NOMO-1 (cell line): ENCODE results near the gene ETV5.

Experiments
- DNase-seq, 2 experiments: peaks; one replicate each; lab custom pipeline; 2025; ENCODE audit not compliant: unreplicated experiment in 2 of 2; lab: John Stamatoyannopoulos, UW

Gene ETV5

GRCh38 chr3:186124592-186124991 lies 15.7 kb upstream of the ETV5 start:
- DNase-seq, result no peak

GRCh38 chr3:186123012-186123411 lies 14.1 kb upstream of the ETV5 start:
- no peak for DNase-seq

- no peak for DNase-seq
These were observed 13.1 kb upstream of the ETV5 start for GRCh38 chr3:186121968-186122367.

- DNase-seq, result no peak
These were observed 12.4 kb upstream of the ETV5 start for GRCh38 chr3:186121278-186121677.

- no peak for DNase-seq
These were observed 10.6 kb upstream of the ETV5 start for GRCh38 chr3:186119499-186119898.

GRCh38 chr3:186118692-186119091 lies 9.8 kb upstream of the ETV5 start:
- DNase-seq, result no peak

GRCh38 chr3:186117521-186118134 lies 8.7 kb upstream of the ETV5 start:
- no peak for DNase-seq

GRCh38 chr3:186115239-186115996 lies 6.5 kb upstream of the ETV5 start:
- DNase-seq, result peak; percentile 32 to 72

GRCh38 chr3:186110975-186111974 lies 2.4 kb upstream of the ETV5 start:
- DNase-seq, result peak; percentile 71 to 80

- no peak for DNase-seq
These were observed 1.3 kb upstream of the ETV5 start for GRCh38 chr3:186109897-186110803.

GRCh38 chr3:186108106-186108940 lies 566 bp downstream of the ETV5 start:
- DNase-seq, result no peak

- DNase-seq, result peak; percentile 62 to 82
These were observed 1.4 kb downstream of the ETV5 start for GRCh38 chr3:186107215-186108105.

- DNase-seq, result peak in 1 of 2 experiments; percentile 33
These were observed 3.3 kb downstream of the ETV5 start for GRCh38 chr3:186105543-186105942.

GRCh38 chr3:186102687-186103086 lies 6.2 kb downstream of the ETV5 start:
- no peak for DNase-seq

GRCh38 chr3:186100398-186100797 lies 8.5 kb downstream of the ETV5 start:
- no peak for DNase-seq

GRCh38 chr3:186099178-186099577 lies 9.7 kb downstream of the ETV5 start:
- no peak for DNase-seq

GRCh38 chr3:186098740-186099139 lies 10.1 kb downstream of the ETV5 start:
- DNase-seq, result no peak
